Stimulated activated naive CD8-positive, alpha-beta T cell treated with anti-CD3 and anti-CD28 coated beads, Interleukin-15, Interleukin-2, amounts not matched to agents 100 U/mL and 50 U/mL, for 24 hours (primary cell): ENCODE data around the gene GPR176.
"Not testable (repeated sequence)": the region's sequence is repeated elsewhere in the genome, so short reads cannot be mapped to it uniquely, and the experiment has no call there.

Experiments
- ATAC-seq: fragments of 150-1000 bp; cut with Tn5 transposase; one replicate; pipeline ENCODE4 v1.10.0; 2021
- DNase-seq: peaks from one replicate; pipeline ENCODE4 v3.0.0; 2021

GPR176 gene

DNA sequence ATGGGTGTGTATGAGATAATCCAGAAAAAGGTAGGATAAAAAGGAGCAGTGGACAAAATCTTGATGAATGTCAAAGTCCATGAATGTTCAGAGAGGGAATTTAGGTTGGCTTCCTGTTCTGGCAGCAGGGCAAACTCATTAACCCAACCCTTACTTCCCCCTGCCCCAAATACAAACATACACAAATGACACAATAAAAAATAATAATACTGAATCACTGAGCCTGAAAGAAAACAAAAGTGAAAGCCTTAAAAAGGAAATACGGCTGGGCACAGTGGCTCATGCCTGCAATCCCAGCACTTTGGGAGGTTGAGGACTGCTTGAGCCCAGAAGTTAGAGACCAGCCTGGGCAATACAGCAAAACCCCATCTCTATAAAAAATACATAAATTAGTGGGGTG, 62.9 kb downstream of the GPR176 start:
- ATAC-seq (no peak), DNase-seq (no peak)

DNA sequence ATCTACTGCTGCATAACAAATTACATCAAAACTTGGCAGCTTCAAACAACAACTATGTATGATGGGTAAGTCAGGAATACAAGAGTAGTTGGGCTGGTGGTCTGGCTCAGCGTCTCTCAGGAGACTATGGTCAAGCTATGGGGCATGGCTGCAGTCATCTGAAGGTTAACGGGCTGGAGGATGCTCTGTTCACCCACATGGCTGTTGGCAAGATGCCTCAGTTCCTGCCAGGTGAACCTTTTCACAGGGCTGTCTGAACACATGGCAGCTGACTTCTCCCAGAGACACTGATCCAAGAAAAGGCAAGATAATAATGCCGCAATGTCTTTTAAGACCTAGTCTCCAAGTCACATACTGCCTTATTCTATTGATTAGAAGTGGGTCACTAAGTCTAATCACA, 63.7 kb downstream of the GPR176 start:
- DNase-seq (no peak), ATAC-seq (no peak)

DNA sequence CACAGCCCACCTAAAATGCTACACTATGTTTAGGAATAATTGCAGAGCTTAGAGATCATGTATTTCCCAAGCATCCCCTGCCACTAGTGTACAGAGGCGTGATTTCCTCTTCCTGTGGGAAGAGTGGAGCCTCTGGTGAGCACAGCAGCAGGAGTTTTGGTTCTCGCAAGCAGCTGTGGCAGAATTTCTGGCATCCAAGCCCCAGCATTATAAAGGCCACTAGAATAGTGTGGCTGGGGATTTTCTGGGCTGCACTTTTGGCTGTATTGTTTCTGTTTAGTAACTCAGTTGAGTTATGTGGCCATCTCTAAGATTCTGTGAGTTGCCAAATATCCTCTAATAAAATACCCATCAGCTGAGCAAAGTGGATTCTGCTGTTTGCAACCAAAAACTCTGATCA, 64.7 kb downstream of the GPR176 start:
- DNase-seq (no peak), ATAC-seq (no peak)

DNA sequence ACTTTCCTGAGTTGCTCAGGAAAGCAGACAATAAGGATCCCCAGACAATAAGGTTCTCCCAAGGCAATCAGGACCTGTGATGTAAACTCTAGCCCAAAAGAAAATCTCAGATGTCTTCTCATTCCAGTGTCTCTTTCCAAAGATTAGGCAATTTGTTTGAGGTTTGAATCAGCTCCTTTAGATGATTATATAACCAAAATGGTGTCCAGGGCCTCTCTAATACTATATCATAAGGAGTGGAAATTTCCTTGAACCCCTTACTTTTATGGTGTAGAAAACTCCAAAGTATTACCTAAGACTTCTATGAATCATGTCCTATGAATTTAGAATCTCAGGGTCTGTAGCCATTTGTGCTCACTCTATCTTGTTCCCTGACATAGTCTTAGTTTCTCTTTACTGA, 65.9 kb downstream of the GPR176 start:
- ATAC-seq, result no peak
- no peak for DNase-seq

DNA sequence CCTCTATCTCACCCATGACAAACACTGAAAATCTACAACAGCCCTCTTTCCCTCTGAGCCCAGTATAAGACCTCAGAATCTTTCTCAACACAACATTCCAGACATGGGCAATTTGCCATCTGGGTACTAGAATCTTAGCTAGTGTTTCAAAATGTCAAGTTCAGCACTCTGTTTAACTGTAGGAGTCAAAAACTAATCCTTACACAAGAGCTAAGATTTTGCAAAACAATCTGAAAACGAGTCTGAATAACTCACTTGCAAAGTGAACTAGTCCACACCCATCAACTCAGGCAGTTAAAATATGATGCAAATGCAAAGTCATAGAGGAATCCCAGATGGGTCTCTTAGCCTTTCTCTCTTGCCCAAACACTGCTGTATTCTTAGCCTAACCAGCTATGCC, 67.8 kb downstream of the GPR176 start:
- DNase-seq, result no peak
- ATAC-seq, result no peak

DNA sequence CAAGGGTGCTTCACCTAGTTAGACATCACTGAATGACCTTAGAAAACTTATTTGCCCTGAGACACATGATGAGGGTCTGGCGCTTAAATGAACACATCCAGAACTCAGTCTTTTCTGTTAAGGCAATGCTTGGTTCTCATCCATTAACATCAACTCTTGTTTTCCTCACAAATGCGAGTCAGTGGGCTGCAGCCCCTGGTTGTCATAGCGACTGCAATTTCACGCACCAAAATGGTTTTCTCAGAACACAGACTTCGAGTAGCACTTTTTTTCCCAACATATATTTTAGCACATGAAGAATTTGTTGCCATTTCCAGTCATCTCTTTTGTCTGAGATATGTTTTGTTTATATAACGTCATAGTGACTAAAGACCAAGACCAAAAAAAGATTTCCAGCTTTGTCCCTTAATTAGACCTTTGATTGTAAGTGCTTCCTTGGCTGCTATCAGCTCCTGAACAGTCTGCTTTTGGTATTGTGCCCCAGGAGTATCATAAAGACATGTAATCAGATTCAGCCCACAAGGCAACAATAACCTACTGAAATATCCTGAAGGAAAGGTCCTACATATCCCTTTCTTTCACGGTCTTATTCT, 68.5 kb downstream of the GPR176 start:
- DNase-seq (no peak), ATAC-seq (no peak)

DNA sequence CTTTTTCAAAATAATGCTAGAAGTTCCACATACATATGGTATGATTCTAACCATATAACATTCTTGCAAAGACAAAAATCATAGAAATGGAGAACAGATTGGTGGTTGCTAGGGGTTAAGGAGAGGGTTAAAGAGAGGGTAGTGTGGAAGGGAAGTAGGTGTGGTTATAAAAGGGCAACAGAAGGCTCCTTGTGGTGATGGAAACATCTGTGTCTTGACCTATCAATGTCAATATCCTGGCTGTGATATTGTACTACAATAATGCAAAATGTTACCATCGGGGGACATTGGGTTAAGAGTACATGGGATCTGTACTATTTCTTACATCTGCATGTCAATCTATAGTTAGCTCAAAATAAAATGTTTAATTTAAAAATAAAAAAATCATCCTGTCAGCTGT, 69.6 kb downstream of the GPR176 start:
- ATAC-seq (no peak), DNase-seq (no peak)

DNA sequence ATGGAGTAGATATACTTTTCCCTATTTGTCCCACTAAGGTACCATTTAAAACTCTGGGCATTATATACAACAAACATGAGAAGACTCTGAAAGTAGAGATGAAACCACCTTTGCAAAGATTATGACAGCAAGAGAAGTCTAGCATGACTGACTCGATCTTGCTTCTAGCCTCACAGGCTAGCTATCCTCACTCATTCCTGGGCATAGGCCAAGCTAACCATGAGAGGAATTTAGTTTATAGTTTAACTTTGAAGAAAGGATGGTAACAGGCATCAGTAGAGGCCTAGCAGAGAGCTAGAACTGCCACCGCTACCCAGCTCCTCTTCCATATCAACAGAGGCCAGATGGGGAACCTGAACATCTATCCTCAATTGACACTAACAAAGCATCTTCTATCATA, 74.0 kb downstream of the GPR176 start:
- ATAC-seq, result no peak
- DNase-seq, result no peak

DNA sequence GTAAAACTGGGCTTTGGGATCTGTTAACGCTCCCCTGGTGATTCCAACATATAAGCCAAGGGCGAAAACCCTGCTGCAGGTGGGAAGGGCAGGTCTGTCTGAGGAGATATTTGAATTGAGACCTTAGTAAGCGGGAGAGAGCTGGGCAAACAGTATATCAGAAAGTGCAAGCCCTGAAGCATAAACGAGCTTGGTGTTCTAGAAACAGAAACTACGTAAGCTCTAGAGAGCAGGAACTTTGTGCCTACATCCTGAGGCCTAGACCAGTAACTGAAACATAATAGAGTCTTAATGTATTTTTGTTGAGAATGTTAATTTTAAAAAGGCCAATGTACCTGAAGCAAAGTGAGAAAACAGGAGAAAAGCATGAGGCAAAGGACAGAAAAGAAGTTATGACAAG, 74.5 kb downstream of the GPR176 start:
- ATAC-seq (no peak), DNase-seq (no peak)

DNA sequence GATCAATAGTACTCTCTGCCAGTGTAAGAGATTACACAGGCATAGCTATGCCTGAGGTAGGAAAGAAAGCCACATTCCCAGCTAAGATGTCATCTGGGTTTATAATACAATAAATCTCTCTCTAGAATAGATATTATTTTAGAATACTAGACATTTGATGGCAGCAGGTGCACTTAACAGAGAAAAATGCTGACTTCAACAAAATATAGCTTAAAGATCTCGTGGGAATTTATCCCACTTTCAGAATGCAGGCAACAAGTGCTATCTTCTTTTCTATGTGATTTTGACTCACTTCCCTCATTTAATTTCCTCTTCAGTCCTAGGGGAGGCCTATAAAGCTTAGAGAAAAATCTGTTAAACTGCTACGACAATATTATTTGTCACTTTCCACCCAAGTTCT, 76.5 kb downstream of the GPR176 start:
- no peak for ATAC-seq

DNA sequence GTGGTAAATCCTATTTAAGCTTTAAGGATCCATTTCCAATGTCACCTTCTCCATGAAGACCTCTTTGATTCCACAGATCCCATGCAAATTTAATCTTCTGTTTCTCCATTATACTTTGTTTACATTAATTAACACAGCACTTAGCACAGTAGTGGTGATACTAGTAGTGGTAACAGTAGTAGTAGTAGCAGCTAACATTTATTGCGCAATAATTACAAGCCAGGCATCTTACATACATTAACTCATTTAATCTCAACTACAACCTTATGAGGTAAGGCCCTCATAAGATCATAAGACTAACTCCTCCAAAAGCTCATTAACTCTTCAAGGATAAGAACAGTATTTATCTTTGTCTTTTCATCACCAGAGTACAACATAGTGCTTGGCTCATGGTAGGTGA, 82.6 kb downstream of the GPR176 start:
- DNase-seq (no peak), ATAC-seq (no peak)

More for the DNA sequence above, 76.5 kb downstream of the GPR176 start:
- no peak for DNase-seq

DNA sequence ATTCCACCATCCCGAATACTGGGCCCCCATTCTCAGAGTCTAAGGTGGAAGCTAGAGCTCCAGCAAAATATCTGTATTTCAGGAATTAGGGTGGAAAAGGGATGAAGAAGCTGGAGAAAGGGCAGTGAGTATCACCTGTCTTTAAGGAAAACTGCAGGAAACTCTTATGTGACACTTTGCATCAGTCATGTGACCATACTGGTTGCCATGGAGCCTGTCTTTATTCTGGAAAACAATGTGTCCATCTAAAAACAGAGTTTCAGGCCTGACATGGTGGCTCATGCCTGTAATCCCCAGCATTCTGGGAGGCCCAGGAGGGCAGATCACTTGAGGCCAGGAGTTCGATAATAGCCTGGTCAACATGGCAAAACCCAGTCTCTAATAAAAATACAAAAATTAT, 84.5 kb downstream of the GPR176 start:
- DNase-seq (no peak), ATAC-seq (no peak)

DNA sequence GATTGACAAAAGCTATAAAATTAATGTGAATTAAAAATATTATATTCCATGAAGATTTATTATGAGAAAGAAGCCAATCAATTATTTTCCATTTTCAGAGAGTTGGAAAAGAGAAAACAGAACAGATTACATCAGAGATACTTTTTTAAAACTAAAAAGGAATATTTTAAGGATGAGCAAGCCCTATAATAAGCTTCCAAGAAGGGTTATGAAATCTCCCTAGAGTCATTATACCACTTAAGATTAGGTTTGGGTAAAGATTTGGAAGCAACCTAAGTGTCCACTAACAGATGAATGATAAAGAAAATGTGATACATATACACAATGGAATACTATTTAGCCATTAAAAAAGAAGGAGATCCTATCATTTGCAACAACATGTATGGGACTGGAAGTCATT, 85.8 kb downstream of the GPR176 start:
- ATAC-seq, result no peak
- no peak for DNase-seq

DNA sequence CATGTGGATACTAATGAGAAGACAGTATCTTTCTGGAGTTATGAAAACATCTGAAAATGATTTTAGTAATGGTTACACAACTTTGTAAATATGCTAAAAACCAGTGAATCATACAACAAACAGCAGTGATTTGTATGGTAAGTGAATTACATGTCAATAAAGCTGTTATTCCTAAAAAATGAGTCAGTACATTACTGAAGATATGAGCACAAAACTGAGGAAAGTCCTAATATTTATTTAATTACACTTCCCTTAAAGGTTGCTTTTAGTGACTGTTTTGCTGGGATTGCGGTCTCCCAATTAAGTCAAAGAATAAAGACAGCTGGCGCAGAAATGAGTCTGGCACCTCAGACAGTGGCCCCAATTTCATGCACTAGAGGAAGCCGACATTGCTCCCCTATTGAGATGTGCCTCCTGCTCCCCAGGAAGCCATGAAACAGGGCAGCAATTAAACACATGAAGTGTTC, 86.5 kb downstream of the GPR176 start:
- ATAC-seq, result no peak

DNA sequence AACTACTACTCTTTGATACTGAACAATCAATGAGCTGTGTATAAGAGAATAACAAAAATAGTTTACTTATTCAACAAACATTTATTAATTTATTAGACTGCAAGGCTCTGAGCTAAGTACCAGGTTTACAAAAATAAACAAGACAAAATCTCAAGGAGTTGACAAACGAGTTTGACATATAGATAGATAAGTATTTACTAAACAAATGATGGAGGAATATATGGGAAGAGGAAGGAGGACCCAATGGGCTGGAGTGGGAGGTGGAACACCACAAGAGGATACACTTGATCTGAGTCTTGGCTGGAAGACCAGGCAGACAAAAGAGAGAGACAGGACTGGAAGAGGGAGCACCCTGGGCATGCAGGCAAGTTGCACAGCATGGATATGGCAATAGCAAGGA, 89.9 kb downstream of the GPR176 start:
- DNase-seq (no peak), ATAC-seq (no peak)

More for the DNA sequence above, 86.5 kb downstream of the GPR176 start:
- no peak for DNase-seq

DNA sequence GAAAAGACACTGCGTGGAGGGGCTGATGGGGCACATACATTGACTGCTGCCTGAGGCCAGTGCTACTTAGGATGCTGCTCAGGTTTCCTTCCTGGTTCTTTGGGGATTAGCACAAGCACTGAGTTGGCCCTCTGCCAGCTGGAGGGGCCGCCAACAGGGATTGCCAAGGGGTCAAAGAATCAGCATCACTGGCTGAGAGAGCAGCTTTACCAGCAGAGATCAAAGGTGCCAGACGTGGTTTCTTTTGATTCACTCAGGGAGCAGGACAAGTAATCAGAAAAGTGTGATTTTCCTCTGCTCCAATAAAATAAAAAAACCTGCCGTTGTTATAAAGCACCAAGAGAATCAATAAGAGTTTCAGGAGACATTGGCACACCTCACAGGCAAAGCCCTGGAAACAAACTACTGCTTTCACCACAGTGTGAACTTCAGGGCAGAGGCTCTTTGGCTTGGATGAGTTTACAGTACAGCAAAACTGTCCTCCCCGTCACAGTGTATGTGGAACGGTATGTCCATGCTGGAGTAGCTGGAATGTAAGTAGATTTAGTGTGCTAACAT, 91.6 kb downstream of the GPR176 start:
- DNase-seq, result no peak
- no peak for ATAC-seq

DNA sequence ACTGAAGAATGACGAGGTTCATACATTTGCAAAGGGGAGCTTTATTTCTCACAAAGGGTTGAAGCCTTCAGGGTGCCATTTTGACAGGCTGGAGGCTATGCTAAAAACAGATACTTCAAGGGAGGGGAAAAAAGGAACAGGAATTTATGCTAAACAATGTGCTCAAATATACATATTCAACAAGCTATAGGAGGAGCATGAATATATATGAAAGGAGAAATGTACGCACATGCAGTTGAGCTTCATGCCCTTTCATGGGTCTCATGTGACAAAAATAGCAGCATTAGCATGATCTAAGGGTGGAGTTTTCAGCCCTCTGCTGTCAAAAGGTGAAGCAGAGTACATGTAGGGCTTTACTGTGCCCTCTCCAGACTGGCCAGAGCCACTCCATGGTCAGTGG, 93.1 kb downstream of the GPR176 start:
- DNase-seq (no peak), ATAC-seq (no peak)

DNA sequence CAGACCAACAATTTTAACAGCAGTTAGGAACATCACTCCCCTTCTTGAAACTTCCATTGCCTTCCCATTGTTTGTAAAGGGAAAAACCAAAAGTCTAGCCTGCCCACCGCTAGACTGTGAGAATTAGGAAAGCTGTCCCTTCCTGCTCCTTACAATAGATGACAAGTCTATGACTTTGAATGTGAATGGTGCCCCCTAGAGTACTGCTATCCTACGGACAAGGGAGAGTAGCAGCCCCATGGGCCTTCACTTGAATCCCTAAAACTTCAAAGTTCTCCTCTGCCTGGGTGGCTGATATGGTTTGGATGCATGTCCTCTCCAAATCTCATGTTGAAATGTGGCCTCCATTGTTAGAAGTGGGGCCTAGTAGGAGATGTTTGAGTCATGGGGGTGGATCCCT, 96.4 kb downstream of the GPR176 start:
- DNase-seq (no peak), ATAC-seq (no peak)

DNA sequence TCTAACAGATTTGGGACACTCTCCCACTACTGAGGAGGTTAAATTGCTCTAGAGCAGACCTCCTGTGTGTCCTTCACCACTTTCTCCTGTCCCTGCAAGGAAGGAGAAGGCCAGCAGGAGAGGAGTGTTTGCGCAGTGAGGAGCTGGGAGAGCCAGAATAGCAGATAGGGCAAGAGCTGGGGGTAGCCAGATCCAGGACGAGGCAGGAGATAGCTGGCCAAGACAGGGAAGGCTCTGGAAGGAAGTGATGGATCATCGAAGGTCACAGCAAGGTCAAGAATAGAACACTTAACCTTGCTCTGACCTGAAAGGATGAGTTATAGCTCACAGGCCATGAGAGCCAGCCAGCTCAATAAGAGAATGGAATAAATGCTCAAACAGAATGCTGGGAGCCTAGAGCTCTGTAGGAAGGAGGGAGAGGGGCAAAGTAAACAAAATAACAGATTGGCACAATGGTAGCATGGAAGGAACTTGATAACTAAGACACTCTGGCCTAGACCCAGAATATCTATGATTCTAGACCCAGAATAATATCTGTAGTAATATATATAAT, 99.9 kb downstream of the GPR176 start:
- no peak for ATAC-seq

DNA sequence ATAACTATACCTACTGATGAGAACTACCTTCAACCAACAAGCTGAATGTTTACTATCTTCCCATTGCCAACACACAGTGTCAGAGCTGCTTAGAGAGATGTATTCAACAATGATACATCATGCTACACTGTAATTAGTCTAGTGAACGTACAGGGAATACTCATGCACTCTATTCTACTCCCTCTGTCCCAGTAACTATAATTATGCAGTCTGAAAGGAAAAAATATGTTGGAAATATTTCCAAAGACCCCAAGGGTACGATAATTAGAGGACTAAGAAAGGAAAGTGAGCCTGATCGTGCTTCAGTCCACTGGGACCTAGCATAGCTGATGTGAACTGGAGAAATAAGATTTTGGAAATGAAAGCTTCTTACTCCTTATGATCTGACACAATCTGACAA, 100.5 kb downstream of the GPR176 start:
- ATAC-seq, result no peak
- DNase-seq, result no peak

More for the DNA sequence above, 99.9 kb downstream of the GPR176 start:
- DNase-seq, result no peak

DNA sequence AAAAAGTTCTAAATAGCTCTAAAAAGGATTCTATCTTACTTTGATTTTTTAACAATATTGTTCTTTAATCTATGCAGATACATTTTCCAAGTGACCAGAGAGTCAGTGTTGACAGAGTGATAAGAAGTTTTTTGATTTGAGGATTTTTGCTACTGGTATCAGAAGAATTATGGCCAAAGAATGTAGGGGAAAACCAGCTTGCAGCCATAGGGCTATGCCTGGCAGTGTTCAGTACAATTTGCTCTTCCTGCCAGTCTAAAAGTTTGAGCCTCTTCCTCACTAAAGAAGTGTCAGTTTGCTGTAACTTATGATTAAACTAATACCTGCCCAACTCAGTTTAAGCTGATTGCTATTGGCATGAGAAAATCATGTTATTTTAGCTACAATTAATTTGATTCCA, 102.2 kb downstream of the GPR176 start:
- ATAC-seq, result no peak
- DNase-seq, result no peak

DNA sequence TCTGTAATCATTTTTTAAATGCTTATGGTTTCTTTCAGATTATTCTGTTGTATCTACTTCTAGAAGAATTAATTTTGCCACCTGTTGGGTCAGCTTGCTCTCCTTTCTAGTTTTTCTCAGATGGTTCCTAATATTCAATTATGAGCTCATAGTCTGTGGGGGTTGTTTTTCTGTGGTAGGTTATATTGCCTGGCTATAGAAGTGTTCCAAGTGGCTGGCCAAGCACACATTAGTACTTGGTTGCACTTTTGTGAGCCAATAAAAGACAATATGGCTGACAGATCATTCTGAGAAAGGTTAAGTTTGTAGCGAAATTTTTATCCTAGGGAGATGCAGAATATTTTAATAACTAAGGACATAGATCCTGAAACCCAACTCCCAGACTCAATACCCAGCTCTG, 105.6 kb downstream of the GPR176 start:
- ATAC-seq (no peak), DNase-seq (no peak)

DNA sequence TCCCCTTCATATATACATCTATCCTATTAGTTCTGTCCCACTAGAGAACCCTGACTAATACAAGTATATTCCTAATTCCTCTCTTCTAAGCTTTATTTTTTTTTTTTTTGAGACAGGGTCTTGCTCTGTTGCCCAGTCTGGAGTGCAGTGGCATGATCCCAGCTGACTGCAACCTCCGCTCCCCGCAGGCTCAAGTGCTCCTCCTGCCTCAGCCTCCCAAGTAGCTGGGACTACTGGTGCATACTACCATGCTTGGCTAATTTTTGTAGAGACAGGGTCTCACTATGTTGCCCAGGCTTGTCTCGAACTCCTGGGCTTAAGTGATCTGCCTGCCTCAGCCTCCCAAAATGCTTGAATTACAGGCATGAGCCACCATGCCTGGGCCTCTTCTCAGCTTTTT, 107.4 kb downstream of the GPR176 start:
- not testable (repeated sequence) for ATAC-seq, DNase-seq

DNA sequence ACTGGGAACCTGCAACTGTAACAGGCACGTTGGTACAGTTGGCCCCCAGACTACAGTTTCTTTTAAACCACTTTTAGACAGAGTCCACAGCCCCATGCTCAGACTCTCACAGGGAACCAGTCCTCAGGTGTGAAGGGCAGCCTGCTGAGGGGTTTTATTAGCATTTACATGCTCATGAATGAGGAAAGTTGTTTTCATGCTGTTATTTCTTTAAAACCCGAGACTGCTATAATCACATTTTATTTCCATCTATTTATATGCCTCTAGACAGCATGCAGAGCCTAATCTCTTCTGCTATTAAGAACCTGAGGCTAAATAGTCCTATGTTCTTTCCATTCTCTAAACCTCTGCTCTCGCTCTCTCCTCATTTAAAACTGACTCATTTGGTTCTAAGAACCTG, 111.2 kb downstream of the GPR176 start:
- ATAC-seq (no peak), DNase-seq (no peak)
